HG03175 (cell line): ENCODE data around the gene LILRB4.
"Not testable (repeated sequence)": the region's sequence is repeated elsewhere in the genome, so short reads cannot be mapped to it uniquely, and the experiment has no call there.

Experiments used
- ATAC-seq: cut with Tn5 transposase; IDR thresholded peaks from one replicate; pipeline ENCODE4 v1.9.1; 2021; ENCODE audit warnings: mild to moderate bottlenecking, moderate library complexity; ENCODE audit not compliant: unreplicated experiment

The LILRB4 gene

GRCh38 chr19:54662730-54663129, at the start of gene LILRB4:
LILRB4 (plus strand) TSS chr19:54662985; CDS start chr19:54663034, 49 bp downstream.
- ATAC-seq: no peak

GRCh38 chr19:54614726-54615125, 48.1 kb upstream of the LILRB4 start:
- no peak for ATAC-seq

- no peak for ATAC-seq
These were observed 46.7 kb upstream of the LILRB4 start for GRCh38 chr19:54616057-54616456.

- ATAC-seq: peak; percentile 86
These were observed 45.8 kb upstream of the LILRB4 start for GRCh38 chr19:54616821-54617560.

- ATAC-seq: no peak
These were observed 42.3 kb upstream of the LILRB4 start for GRCh38 chr19:54620464-54620863.

- ATAC-seq: no peak
These were observed 40.4 kb upstream of the LILRB4 start for GRCh38 chr19:54622431-54622830.

- not testable (repeated sequence) for ATAC-seq
These were observed 38.6 kb upstream of the LILRB4 start for GRCh38 chr19:54624234-54624633.

GRCh38 chr19:54624934-54625730, 37.7 kb upstream of the LILRB4 start:
- ATAC-seq: peak; percentile 49

- no peak for ATAC-seq
These were observed 36.0 kb upstream of the LILRB4 start for GRCh38 chr19:54626757-54627156.

- ATAC-seq: not testable (repeated sequence)
These were observed 34.9 kb upstream of the LILRB4 start for GRCh38 chr19:54627912-54628311.

- ATAC-seq: not testable (repeated sequence)
These were observed 32.5 kb upstream of the LILRB4 start, which contains the start of gene LILRB1 for GRCh38 chr19:54630262-54630661. LILRB1 (plus strand) TSS chr19:54630484; CDS start chr19:54631074, 590 bp downstream.

GRCh38 chr19:54630782-54631181, 32.0 kb upstream of the LILRB4 start:
- no peak for ATAC-seq

- not testable (repeated sequence) for ATAC-seq
These were observed 31.1 kb upstream of the LILRB4 start for GRCh38 chr19:54631489-54632337.

GRCh38 chr19:54632517-54632916, 30.3 kb upstream of the LILRB4 start:
- not testable (repeated sequence) for ATAC-seq

GRCh38 chr19:54633401-54633800, 29.4 kb upstream of the LILRB4 start:
- ATAC-seq: no peak

GRCh38 chr19:54636081-54636480, 26.7 kb upstream of the LILRB4 start:
- not testable (repeated sequence) for ATAC-seq

GRCh38 chr19:54638683-54639082, 24.1 kb upstream of the LILRB4 start:
- ATAC-seq: no peak

- ATAC-seq: not testable (repeated sequence)
These were observed 19.8 kb upstream of the LILRB4 start for GRCh38 chr19:54642953-54643352.

- ATAC-seq: not testable (repeated sequence)
These were observed 19.2 kb upstream of the LILRB4 start for GRCh38 chr19:54643583-54643982.

GRCh38 chr19:54644056-54644455, 18.7 kb upstream of the LILRB4 start:
- ATAC-seq: no peak

- no peak for ATAC-seq
These were observed 16.4 kb upstream of the LILRB4 start for GRCh38 chr19:54646331-54646841.
